ENCODE measurements around the gene FAAP20. TPM values are rescaled to one million over a fixed set of nuclear protein-coding genes. Genes with fewer than 3 reads are reported as not detected.

FAAP20 gene
- total and polyA plus RNA-seq, 2 experiments from 2014 or later, result 34.5 to 122 TPM

- TF ChIP-seq EZH2phosphoT487 (IDR thresholded peaks at IDR 0.05; ENCODE audit: insufficient read depth, low read depth) (no peak), EZH2 (IDR thresholded peaks at IDR 0.05; ENCODE audit: insufficient read depth, poor library complexity, severe bottlenecking) (no peak)
- peak overlapping the region; percentile 48 for H3K9ac ChIP-seq
- H3K36me3 ChIP-seq (ENCODE audit: low read depth), result no peaks in the 10 kb centered on the region
- H3K4me1 ChIP-seq (ENCODE audit: insufficient read depth), result peaks cover 21% of the 10 kb centered on the region
- H3K4me2 ChIP-seq (ENCODE audit: unreplicated experiment), result peak overlapping the region; percentile 67
- H3F3A ChIP-seq (ENCODE audit: insufficient read depth), result peaks cover 20% of the 10 kb centered on the region
- H3K27ac ChIP-seq, result peak overlapping the region; percentile 68
- peak overlapping the region; percentile 44 for H3K4me3 ChIP-seq
- H2AFZ ChIP-seq, result no peak overlapping the region
- in situ Hi-C loops (cut with MboI), result loop anchor here (25.0 kb wide), 1 partner anchor 320 kb away; no protein-coding TSS in a partner anchor
- peak; percentile 92 for DNase-seq
- H3K79me2 ChIP-seq (ENCODE audit: insufficient read depth), result peaks cover 35% of the 10 kb centered on the region
- no peaks in the 10 kb centered on the region for H3K9me3 ChIP-seq (ENCODE audit: low read depth)
- WGBS, 2 experiments (ENCODE audit: low coverage in 1 of 2, low lambda C conversion rate in 2 of 2, missing lambda C conversion rate in 2 of 2), result 42 to 44% methylated on average over 30 of the region's 30 CpGs
- no peaks in the 10 kb centered on the region for H3K27me3 ChIP-seq (replicated peaks; ENCODE audit: insufficient read depth)
- no peaks in the 10 kb centered on the region for H4K20me1 ChIP-seq (ENCODE audit: insufficient read depth)
- no peaks in the 10 kb centered on the region for H3K9me2 ChIP-seq (ENCODE audit: insufficient read depth)
Measured at GRCh38 chr1:2192031-2192995, 2.3 kb downstream of the FAAP20 start.

DNA sequence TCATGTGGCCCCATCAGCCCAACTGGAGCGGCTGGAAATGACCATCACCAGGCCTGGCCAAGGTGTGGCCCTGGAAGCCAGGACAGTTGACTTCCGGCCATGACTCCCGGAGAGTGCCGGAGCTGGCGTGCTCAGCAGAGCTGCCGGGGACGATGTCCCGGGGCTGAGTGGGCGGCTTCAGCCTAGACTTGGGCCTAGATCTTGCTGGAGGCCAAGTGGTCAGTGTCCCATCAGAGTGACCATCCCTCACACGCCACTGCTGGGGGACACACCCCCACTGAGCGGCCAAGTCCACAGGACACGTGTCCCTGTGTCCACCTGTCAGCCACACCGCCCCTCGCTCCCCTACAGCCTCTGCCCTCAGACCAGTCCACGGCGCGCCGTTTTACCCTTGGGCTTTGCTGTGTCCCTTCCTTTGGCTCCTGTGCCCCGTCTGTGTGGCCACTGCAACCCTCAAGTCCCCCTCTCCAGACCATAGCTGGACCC lies 4.0 kb downstream of the FAAP20 start:
- WGBS, 2 experiments (ENCODE audit: low coverage in 1 of 2, low lambda C conversion rate in 2 of 2, missing lambda C conversion rate in 2 of 2), result 54 to 58% methylated on average over 19 of the region's 19 CpGs
- H3K9me3 ChIP-seq (ENCODE audit: low read depth), result no peaks in the 10 kb centered on the region
- no peaks in the 10 kb centered on the region for H3K36me3 ChIP-seq (ENCODE audit: low read depth)
- no peak for TF ChIP-seq EZH2 (IDR thresholded peaks at IDR 0.05; ENCODE audit: insufficient read depth, poor library complexity, severe bottlenecking)
- no peak for TF ChIP-seq EZH2phosphoT487 (IDR thresholded peaks at IDR 0.05; ENCODE audit: insufficient read depth, low read depth)
- no peaks in the 10 kb centered on the region for H3K9me2 ChIP-seq (ENCODE audit: insufficient read depth)
- H3K4me2 ChIP-seq (ENCODE audit: unreplicated experiment), result peak overlapping the region; percentile 88
- H4K20me1 ChIP-seq (ENCODE audit: insufficient read depth), result no peaks in the 10 kb centered on the region
- in situ Hi-C loops (cut with MboI), result loop anchor here (25.0 kb wide), 1 partner anchor 322 kb away; no protein-coding TSS in a partner anchor
- peak overlapping the region; percentile 87 for H3K9ac ChIP-seq
- peaks cover 35% of the 10 kb centered on the region for H3K79me2 ChIP-seq (ENCODE audit: insufficient read depth)
- peaks cover 20% of the 10 kb centered on the region for H3F3A ChIP-seq (ENCODE audit: insufficient read depth)
- peak overlapping the region; percentile 74 for H3K4me3 ChIP-seq
- peaks cover 21% of the 10 kb centered on the region for H3K4me1 ChIP-seq (ENCODE audit: insufficient read depth)
- DNase-seq, result peak; percentile 59
- H3K27me3 ChIP-seq (replicated peaks; ENCODE audit: insufficient read depth), result no peaks in the 10 kb centered on the region
- H3K27ac ChIP-seq, result peak overlapping the region; percentile 94
- no peak overlapping the region for H2AFZ ChIP-seq

DNA sequence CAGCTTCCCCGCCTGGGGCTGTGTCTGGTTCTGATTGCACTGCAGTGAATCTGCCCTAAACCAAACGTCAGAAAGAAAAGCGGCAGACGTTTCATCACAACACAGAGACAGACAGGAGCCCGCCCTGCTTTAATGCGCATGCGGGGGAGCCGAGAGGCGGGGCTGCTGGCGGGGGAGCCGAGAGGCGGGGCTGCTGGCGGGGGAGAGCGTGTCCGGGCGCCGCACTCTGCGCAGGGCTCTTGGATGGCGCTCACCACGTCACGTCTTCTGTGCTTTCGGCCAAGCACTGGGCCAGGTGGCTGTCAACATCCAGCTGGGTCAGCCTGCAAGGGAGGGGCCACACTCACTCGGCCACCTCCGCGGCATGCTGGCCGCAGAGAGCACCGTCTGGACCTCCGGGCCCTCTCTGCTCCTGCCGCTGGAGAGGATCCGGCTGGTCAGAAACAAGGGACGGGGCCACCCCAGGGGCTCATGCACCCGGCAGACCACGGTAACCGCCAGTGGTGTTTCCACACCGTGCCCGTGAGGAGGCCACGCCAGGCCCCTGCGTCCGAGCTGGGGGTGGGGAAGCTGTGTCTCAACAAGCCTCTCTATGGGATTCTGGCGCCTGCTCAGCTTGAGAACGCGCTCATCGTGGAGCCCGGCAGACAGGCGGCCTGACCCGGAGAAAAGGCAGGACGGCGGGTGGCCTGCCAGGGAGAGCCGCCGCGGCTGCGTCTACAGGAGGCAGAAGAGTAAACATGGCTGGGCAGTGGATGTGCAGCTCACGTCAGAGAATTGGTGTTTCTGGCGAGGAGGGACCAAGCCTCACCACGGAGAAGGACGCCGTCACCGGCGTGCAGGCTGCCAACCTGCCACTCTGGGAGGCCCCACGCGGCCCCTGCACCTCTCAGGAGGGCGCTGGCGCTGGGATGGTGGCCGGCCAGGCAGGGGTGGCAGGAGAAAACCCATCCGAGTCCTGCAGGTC lies 4.8 kb downstream of the FAAP20 start:
- Histone ChIP-seq H3K27ac (peak overlapping the region; percentile 94), H3K9ac (peak overlapping the region; percentile 87), H3K4me1 (ENCODE audit: insufficient read depth) (peaks cover 21% of the 10 kb centered on the region), H3K36me3 (ENCODE audit: low read depth) (no peaks in the 10 kb centered on the region), H2AFZ (peak overlapping the region; percentile 80), H3K9me3 (ENCODE audit: low read depth) (no peaks in the 10 kb centered on the region), H3K27me3 (replicated peaks; ENCODE audit: insufficient read depth) (no peaks in the 10 kb centered on the region), H4K20me1 (ENCODE audit: insufficient read depth) (no peaks in the 10 kb centered on the region), H3K79me2 (ENCODE audit: insufficient read depth) (peaks cover 35% of the 10 kb centered on the region), H3K4me2 (ENCODE audit: unreplicated experiment) (peak overlapping the region; percentile 88), H3K4me3 (peak overlapping the region; percentile 74), H3F3A (ENCODE audit: insufficient read depth) (peaks cover 20% of the 10 kb centered on the region), H3K9me2 (ENCODE audit: insufficient read depth) (no peaks in the 10 kb centered on the region)
- in situ Hi-C loops (cut with MboI), result loop anchor here (25.0 kb wide), 1 partner anchor 323 kb away; no protein-coding TSS in a partner anchor
- 1 to 2% methylated on average over 48 to 54 of the region's 65 CpGs for WGBS, 2 experiments (ENCODE audit: low coverage in 1 of 2, low lambda C conversion rate in 2 of 2, missing lambda C conversion rate in 2 of 2)
- TF ChIP-seq EZH2 (IDR thresholded peaks at IDR 0.05; ENCODE audit: insufficient read depth, poor library complexity, severe bottlenecking) (no peak), EZH2phosphoT487 (IDR thresholded peaks at IDR 0.05; ENCODE audit: insufficient read depth, low read depth) (no peak)
- DNase-seq, result peak; percentile 98

DNA sequence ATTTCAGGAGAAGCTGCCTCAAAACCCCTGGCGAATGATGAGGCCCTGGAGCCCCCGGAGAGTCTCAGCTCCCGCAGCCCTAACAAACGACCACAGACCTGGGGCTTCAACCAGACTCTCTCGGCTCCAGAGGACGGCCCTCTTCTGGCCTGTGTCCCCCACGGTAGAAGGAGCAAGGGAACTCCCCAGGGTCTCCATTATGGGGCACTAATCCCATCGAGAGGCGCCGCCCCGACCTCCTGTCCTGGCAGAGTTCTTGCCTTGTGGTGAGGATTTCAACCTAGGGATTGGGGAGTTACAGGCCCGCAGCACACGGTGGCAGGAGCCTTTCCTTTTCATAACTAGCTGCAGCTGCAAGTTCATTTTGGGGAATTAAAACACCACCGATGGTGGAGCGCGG lies 6.2 kb downstream of the FAAP20 start:
- no peak overlapping the region for H3K27ac ChIP-seq
- WGBS, 2 experiments (ENCODE audit: low coverage in 1 of 2, low lambda C conversion rate in 2 of 2, missing lambda C conversion rate in 2 of 2), result 85 to 90% methylated on average over 16 of the region's 16 CpGs

More for the DNA sequence above, 6.2 kb downstream of the FAAP20 start:
- H3K9me3 ChIP-seq (ENCODE audit: low read depth), result no peaks in the 10 kb centered on the region
- in situ Hi-C loops (cut with MboI), result loop anchor here (25.0 kb wide), 1 partner anchor 324 kb away; no protein-coding TSS in a partner anchor
- no peaks in the 10 kb centered on the region for H3K9me2 ChIP-seq (ENCODE audit: insufficient read depth)
- no peaks in the 10 kb centered on the region for H3K36me3 ChIP-seq (ENCODE audit: low read depth)
- H3K4me2 ChIP-seq (ENCODE audit: unreplicated experiment), result no peak overlapping the region
- H4K20me1 ChIP-seq (ENCODE audit: insufficient read depth), result no peaks in the 10 kb centered on the region
- H3K4me3 ChIP-seq, result no peak overlapping the region
- DNase-seq, result no peak
- H3K4me1 ChIP-seq (ENCODE audit: insufficient read depth), result peaks cover 21% of the 10 kb centered on the region
- peaks cover 31% of the 10 kb centered on the region for H3K79me2 ChIP-seq (ENCODE audit: insufficient read depth)
- no peak overlapping the region for H3K9ac ChIP-seq
- H3K27me3 ChIP-seq (replicated peaks; ENCODE audit: insufficient read depth), result no peaks in the 10 kb centered on the region
- peaks cover 17% of the 10 kb centered on the region for H3F3A ChIP-seq (ENCODE audit: insufficient read depth)
- no peak overlapping the region for H2AFZ ChIP-seq
- TF ChIP-seq EZH2phosphoT487 (IDR thresholded peaks at IDR 0.05; ENCODE audit: insufficient read depth, low read depth), result no peak
- no peak for TF ChIP-seq EZH2 (IDR thresholded peaks at IDR 0.05; ENCODE audit: insufficient read depth, poor library complexity, severe bottlenecking)
